ENCODE measurements around the gene KEL.

Gene KEL

DNA sequence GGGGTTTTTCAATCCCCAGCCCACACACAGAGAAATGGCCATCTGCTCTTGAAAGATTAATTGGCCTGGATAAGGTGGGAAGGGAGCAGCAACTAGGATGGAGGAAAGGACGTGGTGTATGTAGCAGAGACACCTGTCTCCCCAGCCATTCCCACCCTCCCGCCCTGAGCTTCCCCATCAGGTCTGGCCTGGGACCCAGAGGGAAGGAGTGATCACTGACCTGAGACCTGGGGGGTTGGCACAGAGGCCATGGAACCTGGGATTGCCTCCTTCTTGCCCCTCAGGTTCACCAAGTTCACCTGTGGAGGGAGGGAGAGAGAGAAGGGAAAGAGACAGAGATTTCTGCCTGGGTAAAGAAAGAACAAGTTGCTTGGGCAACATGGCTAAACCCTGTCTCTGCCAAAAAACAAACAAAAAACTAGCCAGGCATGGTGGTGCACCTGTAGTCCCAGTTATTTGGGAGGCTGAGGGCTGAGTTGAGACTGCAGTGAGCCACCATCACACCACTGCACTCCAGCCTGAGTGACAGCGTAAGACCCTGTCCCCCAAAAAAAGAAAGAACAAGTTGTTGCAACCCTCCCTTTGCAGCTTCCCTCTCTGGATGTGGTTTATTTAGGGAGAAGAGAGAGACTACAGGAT is 65.3 kb downstream of the KEL start:
- DNase-seq (ENCODE audit: low read depth), result no peak

DNA sequence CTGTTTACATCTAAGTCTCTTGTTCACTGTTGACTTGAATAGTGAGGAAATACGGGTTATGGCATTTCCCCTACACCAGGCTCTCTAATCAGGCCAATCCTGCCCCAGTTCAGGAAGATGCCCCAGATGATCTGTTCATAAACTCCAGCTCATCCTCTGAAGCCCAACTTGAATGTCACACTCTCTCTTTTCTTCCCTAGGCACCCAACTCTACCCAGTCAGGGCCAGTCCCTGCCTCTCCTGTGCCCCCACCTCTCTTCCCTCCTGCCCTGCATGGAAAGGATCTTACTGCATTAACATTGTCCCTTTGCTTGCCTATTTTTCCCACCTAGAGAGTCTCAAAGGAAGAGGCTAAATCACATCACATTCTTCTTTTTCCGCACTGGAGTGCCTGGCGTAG is 66.0 kb downstream of the KEL start:
- DNase-seq (ENCODE audit: low read depth), result no peak

DNA sequence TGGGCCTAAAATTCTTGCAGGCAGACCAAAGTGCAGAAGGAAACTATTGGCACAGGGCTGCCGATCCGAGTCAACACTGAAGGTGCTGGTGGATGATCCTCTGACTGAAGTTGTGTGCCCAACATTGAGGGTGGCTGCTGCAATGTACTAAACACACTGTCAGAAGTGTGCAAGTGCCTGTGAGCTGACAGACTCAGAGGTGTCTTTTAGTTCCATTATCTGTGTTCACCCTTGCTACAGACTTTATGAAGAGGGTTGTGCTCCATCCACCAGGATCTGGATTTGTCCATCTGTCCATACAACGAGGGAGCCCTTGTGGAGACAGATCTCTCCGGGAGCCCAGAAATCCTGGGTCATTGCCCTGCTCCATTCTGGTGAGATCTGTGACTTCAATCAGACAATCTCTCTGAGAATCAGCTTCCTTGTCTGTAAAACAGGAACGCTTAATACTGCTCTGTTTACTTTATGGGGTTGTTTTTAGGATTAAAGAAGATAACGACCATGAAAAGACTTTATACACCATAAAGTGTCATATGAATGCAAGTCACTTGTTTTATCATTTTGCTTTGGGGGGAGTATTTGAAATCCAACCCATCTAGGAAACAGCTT is 67.1 kb downstream of the KEL start:
- DNase-seq (ENCODE audit: low read depth), result no peak

DNA sequence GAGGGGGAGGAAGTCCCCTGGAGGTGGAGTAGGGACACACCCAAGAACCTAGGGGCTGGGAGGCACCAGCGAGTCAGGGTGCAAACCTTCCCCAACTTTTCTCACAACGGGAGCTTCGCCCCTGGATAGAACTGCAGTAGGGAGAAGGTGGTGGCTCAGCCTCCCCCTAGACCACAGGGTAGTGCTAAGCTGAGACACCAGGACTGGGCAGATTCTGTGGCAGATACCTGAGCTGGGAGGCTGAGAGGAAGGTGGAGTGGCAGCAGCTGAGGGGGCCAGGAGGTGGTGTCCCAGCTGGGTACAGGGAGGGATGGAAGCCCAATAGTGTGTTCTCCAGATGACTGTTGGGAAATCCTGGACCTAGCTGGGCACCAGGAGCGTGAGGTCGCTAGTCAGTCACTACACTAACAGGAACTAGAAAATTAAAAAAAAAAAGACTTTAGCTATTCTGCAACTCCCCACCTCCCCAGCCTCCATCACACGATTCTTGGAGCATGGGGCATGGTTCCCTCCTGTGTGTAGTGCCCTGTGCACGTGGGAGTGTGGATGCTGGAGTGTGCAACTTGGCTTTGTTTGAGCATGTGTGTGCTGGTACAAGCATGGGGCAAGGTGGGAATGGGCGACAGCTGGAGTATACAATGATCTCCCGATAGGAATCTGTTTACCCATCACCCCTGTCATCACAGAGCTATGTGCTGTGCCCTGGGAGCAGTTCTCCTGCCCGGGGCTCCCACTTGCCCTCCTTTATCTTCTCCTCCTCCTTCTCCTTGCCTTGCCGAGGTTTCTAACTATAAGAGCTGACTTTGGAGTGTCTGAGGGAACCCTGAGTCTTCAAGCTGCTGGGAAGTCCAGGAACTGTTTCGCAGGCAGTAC is 67.8 kb downstream of the KEL start:
- no peak for DNase-seq (ENCODE audit: low read depth)

DNA sequence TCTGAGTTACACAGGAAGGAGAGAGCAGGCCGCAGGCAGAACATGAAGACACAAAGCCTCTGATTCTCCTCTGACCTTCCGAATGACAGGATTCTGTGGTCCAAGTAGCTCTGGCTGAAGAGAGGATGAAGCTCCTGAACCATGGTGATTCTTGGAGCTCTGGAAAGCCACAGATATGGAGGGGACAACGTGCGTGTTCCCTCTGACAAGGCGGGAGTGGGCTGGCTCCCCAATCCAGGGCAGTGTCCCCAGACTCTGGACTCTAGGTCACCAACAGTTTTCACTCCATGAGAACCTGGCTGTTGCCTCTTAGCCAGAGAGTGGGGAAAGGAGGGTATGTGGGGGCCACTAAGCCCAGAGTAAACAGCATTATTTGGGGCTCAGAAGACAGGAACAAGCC is 69.2 kb downstream of the KEL start:
- DNase-seq (ENCODE audit: low read depth), result no peak

DNA sequence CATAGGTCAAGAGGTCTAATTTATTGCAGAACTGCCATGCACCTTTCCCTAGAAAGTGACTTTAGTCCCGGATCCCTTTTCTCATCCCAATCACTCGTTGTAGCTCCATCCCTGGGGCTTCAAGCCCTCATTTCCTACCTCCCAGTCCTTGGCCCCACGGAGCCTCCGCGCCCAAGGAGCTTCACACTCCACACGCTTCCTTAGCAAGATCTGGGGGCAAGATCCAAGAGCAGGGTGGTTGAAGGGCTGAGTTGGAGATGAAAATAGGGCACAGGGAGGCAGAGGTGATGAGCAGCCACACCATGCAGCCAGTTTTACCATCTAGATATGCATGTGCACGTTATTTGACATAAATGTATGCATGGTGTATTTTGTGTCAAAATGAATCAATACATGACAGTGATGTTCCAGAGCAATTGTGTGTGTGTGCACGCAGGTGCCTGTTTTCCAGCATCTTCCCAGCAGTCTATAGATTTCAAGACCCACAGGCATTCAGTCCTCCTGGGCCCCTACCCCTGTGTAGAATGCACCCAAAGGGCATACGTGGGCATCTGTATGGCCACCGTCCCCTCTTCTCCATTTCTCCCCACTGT is 70.6 kb downstream of the KEL start:
- DNase-seq (ENCODE audit: low read depth), result no peak
